ENCODE data around the gene LRRC42.

- TF ChIP-seq, protein P1, sequence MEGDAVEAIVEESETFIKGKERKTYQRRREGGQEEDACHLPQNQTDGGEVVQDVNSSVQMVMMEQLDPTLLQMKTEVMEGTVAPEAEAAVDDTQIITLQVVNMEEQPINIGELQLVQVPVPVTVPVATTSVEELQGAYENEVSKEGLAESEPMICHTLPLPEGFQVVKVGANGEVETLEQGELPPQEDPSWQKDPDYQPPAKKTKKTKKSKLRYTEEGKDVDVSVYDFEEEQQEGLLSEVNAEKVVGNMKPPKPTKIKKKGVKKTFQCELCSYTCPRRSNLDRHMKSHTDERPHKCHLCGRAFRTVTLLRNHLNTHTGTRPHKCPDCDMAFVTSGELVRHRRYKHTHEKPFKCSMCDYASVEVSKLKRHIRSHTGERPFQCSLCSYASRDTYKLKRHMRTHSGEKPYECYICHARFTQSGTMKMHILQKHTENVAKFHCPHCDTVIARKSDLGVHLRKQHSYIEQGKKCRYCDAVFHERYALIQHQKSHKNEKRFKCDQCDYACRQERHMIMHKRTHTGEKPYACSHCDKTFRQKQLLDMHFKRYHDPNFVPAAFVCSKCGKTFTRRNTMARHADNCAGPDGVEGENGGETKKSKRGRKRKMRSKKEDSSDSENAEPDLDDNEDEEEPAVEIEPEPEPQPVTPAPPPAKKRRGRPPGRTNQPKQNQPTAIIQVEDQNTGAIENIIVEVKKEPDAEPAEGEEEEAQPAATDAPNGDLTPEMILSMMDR (IDR thresholded peaks at IDR 0.05) = no peak
- no peak for TF ChIP-seq POLR2A (IDR thresholded peaks at IDR 0.05)
Observed at GRCh38 chr1:53943090-53943489, 3.1 kb upstream of the LRRC42 start.
